Stimulated activated CD4-positive, alpha-beta T cell treated with anti-CD3 and anti-CD28 coated beads, TNF-alpha, amount 100 ng/mL, for 48 hours (primary cell): ENCODE measurements around the gene KIRREL1.

Experiments
- DNase-seq, 3 donors: peaks; one replicate each; pipeline ENCODE4 v3.0.0-alpha.2; 2020; ENCODE audit warnings: low read depth in 3 of 3

The KIRREL1 gene

GRCh38 chr1:157975228-157975950 is 18.1 kb upstream of the KIRREL1 start:
- DNase-seq, result no peak

GRCh38 chr1:157976888-157977287 is 16.6 kb upstream of the KIRREL1 start:
- no peak for DNase-seq

- DNase-seq, result no peak
Observed at GRCh38 chr1:157978586-157979403, 14.7 kb upstream of the KIRREL1 start.

- no peak for DNase-seq
Observed at GRCh38 chr1:157982136-157982535, 11.3 kb upstream of the KIRREL1 start.

GRCh38 chr1:157983787-157984186 is 9.7 kb upstream of the KIRREL1 start:
- DNase-seq, result no peak

- no peak for DNase-seq
Observed at GRCh38 chr1:157984469-157984868, 9.0 kb upstream of the KIRREL1 start.

- no peak for DNase-seq
Observed at GRCh38 chr1:157985473-157985872, 8.0 kb upstream of the KIRREL1 start.

- DNase-seq, result no peak
Observed at GRCh38 chr1:157988002-157988401, 5.4 kb upstream of the KIRREL1 start.

DNA sequence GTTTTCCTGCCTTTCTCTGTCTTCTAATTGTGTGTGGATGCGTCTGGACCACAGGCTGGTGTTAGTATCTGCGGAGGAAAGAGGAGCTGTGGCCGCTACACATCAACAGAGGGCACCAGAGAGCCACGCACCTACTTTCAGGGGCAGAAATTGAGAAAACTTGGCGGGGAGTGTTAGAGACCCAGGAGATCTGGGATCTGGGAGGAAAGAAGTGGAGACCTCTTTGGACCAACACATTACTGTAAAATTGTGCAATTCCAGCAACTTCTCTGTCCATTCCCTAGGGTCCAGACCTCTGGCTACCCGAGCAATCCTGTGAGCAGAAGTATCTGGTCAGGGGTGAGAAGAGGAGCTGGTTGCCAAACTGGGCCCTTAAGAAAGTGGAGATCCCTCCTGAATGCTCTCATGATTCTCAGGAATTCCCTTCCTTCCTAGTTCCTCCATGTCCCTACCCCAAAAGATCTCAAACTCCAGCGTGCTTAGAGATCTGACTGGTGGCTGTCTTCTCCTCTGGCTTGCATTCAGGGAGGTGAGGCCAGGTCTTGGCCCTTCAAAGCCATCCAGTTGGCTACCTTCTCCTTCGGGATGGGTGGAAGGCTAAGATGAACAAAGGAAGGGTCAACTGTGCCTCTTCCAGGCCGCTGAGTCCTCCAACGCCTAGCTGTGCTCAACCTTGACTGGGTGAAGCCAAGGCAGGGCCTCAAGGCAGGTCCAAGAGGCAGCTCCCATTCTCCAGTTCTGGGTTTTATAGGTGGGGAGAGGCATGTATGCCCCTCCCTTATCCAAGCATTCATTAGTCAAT is 1.2 kb upstream of the KIRREL1 start:
- DNase-seq, result peak in 2 of 3 donors; percentile 6 to 41

- DNase-seq, result no peak
Observed at GRCh38 chr1:157992833-157993146, 655 bp upstream of the KIRREL1 start.

- DNase-seq, result no peak
Observed at GRCh38 chr1:157993918-157994605, 617 bp downstream of the KIRREL1 start.

DNA sequence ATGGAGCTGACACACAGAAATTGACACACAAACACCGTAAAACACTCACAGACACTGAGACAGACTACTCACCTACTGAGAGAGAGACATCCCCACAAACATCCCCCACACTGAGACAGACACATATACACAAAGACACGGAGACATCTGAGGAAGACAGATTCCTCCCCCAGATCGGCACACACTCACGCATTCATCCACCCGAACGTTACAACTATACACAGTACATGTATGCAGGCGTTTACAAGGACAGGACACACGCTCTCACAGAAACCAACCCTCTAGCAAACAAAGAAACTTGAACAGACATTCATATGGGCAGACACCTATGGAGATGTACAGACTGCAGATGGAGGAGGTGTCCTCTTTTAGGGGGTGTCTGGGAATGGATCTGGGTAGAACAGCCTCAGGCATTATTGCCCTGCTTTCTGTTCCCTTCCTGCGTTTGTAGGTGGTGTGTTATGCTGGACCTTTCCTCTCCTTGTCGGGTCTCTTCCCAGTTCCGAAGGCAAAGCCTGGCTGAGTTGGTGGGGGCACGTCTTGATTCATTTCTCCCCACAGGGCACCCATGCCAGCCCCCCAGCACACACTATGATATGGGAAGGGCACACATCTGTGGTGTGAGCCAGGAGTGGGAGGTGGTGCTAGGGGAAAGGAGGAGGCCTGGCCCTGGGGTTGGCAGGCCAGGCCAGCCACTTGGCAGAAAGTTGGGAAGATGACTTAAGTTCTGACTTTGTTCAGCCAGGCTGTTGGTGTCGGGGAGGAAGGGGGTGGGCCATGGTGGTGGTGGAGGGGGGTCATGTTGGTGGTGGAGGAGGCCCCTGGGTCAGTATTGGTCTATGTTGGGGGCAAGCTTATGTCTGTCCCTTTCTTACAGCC is 1.5 kb downstream of the KIRREL1 start:
- no peak for DNase-seq

GRCh38 chr1:157995583-157996169 is 2.2 kb downstream of the KIRREL1 start:
- no peak for DNase-seq

GRCh38 chr1:157996433-157996832 is 3.0 kb downstream of the KIRREL1 start:
- DNase-seq, result no peak

DNA sequence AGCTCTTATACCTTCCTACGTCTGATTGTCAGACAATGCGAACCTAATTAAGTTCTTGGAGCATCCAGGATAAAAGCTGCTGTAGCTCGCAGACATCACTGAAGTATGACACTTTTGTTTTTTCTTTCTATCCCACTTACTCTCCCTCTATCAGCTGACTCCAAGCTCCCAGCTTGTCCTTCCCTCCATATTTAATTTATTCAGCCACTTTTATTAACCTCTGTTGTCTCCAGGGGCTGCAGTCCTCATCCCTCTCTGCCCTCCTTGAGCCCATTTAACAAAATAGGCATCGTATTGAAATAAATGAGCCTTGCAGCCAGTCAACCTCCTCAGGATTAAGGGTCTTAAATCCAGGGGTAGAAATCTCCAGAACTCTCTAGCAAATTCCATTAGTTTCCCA is 7.1 kb downstream of the KIRREL1 start:
- no peak for DNase-seq

DNA sequence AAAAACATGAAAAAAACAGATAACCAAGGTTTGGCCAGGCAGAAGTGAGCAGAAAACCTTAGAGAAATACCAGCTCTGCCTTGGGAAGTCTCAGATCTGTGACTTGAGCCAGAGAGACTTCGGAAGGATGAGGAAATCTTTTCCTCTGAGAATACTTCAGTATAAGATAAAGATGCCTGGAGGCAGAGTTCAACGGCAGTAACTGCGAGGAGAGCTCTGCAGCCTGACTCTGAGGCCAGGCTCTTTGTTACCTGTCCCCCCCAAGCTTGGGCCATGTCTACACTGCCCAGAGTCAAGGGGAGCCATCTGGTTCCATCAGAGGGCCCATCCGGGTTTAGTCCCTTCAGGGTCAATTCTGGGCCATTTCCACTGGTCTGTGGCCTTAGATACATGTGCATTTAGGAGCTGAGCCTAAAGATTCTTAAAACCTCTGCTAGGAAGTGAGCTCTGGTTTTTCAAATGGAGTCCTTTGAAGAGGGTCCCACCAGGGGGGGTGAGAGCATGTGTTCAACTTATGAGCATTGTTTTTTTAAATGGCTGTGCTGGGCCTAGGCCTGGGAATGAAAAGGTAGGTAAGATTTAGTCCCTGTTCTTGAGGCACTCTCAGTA is 8.7 kb downstream of the KIRREL1 start:
- no peak for DNase-seq

DNA sequence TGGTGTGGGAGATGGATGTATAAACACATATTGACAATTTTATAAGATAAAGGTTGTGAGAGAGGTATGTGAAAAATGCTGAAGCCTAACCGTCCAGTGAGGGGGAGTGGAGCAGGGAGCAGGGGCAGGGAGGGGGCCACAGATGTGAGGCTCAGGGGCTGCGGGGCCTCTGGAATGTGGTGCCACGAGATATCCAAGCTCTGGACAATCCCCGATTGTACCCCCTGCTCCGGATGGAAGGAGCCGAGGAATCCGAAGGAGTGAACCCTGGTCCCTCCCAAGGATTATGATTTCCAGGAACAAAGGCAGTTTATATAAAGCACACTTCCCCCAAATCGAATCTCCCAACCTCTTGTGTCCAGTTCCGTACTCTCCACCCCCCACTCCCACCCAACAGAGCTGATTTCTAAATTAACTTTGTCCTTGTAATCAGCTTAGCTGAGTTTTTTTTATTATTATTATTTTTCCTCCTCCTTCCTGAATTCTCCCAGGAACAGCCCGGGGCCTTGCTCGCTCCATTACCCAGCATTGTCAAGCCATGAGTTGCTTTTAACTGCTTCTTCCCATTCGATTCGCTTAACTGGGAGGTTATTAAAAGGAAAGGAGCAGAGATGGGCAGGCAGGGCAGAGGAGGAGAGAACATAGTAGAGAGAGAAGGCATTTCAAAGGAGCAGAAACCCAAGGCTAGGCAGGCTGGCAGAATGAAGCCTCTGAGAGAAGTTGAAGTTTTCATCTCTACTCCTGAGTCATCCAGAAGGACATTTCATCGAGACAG is 9.4 kb downstream of the KIRREL1 start:
- DNase-seq, result no peak

- DNase-seq, result no peak
Observed at GRCh38 chr1:158003406-158003800, 10.0 kb downstream of the KIRREL1 start.

GRCh38 chr1:158005224-158005623 is 11.8 kb downstream of the KIRREL1 start:
- no peak for DNase-seq
